Activated naive CD4-positive, alpha-beta T cell treated with anti-CD3 and anti-CD28 coated beads, Interleukin-2, amount 50 U/mL, for 16 hours (primary cell): ENCODE results near the gene TNFRSF4.
"Not testable (repeated sequence)": the region's sequence is repeated elsewhere in the genome, so short reads cannot be mapped to it uniquely, and the experiment has no call there.

Experiments
- DNase-seq: peaks from one replicate; pipeline ENCODE4 v3.0.0-alpha.2; 2020

Gene TNFRSF4

DNA sequence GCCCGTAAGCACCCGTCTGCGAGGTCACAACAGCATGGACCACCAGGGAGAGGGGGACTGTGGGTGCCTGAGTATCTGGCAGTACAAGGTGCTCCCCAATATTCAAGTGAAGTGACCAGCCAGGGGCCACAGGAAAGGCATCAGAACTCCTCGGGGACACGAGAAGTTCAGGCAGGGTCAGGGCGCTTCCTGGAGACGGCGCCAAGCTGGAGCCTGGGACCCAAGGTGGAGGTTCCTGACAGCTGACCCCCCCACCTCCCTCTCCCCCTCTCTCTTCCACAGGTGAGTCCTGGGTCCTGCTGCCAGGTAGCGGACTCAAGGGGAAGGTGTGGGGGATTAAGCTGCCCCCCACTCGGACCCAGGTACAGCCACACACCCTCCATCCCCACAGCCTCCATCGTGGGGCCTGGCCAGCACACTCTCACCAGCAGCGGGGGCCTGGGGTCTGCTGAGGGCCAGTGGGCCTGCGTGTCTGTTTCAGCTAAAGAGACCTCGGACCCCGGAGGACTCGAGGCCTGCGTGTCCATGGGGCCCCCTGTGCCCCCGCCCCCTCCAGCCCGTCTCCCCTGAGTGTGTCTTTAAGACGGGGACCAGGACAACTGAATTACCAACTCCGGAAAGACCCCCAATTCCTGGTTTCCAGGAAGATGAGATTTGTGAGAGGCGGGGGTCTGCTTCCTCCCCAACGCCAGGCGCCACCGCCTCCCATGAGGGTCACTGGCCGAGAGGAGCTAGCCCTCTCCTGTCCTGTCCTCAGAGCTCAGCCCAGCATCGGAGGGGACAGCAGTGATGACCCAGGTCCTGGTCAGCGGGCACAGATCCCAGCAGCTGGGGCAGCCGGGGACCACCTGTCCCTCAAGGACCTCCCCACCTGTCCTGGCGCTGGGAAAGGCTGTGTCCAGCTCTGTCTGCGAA lies 13.7 kb downstream of the TNFRSF4 start:
- no peak for DNase-seq

DNA sequence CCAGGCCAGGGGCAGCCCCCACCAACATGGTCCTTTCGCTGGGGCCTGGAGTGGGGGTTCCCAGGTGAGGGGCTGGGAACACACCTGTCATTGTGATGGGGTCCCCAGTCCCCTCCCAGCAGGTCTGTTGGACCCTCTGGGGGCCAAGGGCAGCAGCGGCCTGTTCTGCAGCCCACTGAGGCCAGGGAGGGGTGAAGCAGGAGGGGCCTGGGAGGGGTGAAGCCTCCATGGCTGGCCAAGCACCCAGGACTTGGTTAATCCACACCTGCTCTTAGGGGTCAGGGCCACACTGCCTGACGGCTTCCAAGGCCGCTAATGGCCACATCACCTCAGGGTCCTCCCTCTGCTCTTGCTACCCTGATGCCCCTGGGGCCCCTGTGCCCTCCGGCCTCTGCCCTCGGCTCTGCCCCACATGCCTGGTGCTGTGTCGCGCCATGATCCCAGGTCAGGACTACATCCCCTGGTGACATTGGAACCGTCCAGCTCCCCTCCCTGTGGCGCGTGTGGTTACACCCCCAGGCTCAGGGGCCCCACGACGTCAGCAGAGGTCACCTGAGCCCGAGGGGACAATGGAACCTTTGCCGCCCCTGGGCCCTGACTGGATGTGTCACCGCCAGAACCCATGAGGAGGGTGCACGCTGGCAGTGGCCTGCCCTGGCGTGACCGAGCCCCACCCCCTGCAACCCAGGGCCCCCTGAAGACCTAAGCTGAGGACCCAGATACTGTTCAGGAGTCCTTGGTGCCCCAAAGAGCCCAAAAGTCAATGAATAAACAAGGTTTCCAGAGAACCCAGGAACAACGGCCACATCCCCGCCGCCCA lies 14.6 kb downstream of the TNFRSF4 start:
- no peak for DNase-seq

DNA sequence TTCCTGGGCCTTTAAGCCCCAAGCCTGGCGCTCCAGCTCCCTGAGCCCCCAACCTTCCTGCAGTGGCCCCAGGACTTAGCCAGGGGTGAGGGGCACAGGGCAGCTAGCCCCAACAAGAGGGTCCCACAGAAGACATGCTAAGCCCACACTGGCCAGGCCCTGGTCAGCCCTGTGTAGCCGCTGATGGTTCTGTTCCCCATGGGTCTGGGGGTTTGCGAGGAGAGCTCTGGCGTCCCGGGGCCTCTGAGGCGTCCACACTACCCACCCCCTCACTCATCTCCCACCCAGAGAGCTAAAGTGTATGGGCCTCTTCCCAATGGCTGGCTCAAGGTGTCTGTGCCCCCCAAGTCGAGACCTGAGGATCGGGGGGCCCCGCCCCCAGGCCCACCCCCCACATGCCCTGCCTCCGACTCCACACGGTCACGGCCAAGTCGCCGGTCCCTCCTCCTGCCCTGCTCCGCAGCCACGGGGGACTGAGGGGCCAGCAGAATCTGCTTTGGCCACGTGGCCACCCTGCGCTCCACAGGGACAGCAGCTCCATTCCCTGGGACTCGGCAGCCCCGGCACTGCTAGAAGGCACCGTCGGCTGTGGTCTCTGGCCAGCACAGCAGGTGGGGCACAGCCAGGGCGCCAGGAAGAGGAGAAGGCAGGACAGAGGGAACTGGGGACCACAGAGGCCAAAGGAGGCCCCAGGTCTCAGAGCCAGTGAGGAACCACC lies 15.4 kb downstream of the TNFRSF4 start:
- no peak for DNase-seq

DNA sequence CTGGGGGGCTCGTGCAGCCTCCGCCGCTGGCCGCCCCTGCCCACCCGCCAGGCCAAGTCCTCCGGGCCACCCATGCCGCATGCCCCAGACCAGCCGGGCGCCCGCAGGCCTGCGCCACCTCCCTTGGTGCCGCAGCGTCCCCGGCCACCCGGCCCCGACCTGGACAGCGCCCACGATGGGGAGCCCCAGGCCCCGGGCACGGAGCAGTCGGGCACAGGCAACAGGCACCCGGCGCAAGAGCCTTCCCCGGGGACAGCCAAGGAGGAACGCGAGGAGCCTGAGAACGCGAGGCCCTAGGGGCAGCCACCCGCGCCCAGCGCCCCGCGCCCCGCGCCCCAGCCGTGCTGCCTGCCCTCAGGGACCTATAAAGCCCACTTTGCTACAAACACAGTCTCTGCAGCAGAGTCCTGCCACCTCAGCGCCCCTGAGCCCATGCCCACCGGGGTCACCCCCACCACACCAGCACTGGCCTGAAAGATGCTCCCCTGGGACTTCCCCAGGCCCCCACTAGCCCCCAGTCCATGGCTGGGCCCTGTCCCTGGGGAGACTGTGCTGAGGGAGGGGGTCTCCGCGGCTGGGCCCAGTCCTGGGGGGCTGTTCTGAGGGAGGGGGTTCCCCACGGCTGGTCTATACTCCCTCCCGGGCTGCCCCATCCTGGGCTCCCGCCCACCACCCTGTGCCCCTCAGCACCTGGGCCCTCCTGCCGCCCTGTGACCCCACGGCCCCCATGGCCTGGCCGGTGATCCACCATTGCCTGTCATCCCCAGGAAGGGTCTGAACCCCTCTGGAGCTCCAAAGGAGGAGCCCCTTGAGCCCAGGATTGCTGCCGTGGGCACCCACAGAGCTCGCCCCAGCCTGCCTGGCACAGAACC lies 16.2 kb downstream of the TNFRSF4 start:
- DNase-seq, result no peak

DNA sequence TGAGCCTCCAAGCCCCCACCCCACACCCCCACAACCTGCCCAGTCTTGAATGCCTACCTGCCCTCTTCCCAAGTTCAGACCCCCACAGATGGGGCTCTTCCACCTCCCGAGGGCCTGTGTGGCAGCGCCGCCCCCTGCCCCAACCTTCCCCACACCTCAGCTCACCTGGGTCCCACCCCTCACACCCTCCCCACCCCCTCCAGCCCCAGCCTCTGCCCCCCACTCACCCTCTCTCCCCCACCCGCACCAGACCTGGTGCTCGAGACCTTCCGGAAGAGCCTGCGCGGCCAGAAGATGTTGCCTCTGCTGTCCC lies 16.8 kb downstream of the TNFRSF4 start:
- no peak for DNase-seq

DNA sequence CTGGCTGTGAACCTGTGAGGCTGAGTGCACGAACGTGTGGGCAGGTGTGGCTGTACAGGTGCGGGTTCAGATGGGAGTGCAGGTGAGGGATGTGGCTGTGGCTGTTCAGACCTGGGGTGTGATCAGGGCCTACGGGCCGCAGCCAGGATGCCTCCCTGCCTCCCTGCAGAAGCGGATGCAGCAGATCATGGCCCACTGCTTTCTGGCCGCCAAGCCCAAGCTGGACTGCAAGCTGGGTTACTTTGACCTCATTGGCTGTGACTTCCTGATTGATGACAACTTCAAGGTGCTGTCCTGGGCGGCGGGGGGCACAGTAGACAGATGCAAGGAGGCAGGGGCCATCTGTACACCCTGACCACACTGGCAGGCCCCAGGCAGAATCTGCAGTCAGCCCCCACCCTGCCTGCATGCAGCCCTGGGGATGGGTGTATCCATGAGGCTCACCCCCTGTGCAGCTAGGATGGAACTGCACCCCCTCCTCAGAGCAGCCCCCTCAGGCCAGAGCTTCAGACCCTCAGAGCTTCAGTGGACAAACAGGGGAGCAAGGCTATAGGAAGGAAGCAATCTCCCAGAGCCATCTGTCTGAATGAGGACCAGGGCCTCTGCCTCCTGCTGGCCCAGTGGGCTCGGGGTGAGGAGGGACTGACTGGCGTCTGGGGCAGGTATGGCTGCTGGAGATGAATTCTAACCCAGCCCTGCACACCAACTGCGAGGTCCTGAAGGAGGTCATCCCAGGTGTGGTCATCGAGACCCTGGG lies 17.3 kb downstream of the TNFRSF4 start:
- DNase-seq, result no peak

DNA sequence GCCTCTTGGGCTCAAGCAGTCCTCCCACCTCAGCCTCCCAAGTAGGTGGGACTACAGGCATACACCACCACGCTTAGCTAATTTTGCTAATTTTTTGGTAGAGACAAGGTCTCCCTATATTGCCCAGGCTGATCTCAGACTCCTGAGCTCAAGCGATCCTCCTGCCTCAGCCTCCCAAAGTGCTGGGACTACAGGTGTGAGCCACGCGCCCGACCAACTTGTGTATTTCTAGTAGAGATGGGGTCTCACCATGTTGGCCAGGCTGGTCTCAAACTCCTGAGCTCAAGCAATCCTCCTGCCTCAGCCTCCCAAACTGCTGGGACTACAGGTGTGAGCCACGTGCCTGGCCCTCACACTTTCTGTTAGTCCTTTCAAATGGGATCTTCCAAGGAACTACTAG lies 18.2 kb downstream of the TNFRSF4 start:
- not testable (repeated sequence) for DNase-seq

DNA sequence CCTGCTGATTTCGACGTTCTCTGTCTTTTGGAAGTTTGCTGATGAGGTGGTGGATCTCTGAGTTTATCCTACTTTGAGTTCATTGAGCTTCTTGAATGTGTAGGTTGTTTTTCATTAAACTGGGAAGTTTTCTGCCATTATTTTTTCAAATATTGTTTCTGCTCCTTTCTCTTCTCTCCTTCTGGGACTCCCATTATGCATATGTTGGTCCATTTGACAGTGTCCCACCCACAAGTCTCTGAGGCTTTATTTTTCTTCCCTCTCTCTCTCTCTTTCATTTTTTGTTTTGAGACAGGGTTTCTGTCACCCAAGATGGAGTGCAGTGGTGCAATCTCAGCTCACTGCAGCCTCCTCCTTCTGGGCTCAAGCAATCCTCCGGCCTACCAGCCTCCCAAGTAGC lies 19.2 kb downstream of the TNFRSF4 start:
- no peak for DNase-seq

DNA sequence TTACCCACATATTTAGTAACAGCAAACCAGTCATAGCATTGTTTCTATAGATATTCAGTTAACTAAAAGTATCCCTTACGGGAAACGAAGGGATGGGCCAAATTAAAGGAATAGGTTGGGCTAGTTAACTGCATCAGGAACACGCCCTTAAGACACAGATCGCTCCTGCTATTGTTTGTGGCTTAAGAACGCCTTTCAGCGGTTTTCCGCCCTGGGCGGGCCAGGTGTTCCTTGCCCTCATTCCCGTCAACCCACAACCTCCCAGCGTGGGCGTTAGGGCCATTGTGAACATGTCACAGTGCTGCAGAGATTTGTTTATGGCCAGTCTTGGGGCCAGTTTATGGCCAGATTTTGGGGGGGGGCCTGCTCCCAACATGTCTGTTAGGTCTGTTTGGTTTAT lies 22.2 kb downstream of the TNFRSF4 start:
- DNase-seq, result no peak

DNA sequence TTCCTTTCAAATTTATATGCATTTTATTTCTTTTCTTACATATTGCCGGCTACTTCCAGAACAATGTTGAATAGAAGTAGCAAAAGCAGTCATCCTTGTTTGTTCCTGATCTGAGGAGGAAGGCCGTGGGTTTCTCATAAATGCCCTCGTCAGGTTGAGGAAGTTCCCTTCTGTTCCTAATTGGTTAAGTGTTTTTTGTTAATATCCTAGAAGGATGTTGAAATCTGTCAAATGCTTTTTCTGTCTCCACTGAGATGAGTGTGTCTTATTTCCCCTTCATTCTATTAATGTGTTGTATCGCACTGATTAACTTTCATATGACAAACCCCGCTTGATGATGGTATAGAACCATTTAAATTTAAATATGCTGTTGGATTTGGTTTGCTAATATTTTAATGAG lies 24.8 kb downstream of the TNFRSF4 start:
- no peak for DNase-seq

DNA sequence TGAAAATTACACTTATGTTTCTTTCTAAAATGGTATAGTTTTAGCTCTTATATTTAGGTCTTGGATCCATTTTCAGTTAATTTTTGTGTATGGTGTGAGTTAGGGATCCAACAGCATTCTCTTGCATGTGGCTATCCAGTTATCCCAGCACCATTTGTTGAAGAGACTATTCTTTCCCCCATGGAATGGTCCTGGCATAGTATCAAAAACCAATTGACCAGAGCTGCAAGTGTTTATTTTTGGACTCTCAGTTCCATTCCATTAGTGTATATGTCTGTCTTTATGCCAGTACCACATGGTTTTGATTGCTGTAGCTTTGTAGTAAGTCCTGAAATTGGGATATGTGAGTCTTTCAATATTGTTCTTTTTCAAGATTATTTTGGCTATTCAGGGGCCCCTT lies 26.0 kb downstream of the TNFRSF4 start:
- DNase-seq, result no peak

DNA sequence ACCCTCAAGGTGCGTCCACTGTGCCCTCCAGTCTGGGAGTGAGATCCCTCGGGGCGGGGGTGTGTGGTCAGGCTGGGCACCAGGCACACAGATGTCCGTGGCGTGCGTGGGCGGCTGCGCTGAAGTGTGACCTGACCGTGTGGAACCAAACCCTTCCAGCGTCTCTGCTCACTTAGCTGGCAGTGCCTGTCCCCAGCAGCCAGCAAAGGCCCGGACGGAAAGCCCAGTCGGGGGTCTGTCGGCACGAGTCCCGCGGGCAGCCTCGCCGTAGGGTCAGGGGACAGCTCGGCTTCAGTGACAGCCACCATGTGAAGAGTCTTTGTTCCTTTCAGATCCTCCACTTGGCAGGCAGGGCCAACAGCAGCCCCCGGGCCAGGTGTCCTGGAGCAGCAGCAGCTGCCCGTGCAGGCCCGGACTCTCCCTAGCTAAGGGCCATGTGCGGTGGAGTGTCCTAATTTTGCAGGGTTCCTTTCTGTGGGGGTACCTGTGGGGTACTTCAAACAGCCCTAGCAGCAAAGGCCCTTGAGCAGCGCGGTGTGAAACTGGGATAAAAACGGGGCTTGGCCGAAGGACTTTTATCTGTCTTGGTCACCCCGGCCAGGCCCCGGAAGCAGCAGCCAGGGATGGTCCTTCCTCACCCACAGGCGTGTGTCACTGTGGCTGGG lies 28.7 kb downstream of the TNFRSF4 start:
- DNase-seq, result no peak

DNA sequence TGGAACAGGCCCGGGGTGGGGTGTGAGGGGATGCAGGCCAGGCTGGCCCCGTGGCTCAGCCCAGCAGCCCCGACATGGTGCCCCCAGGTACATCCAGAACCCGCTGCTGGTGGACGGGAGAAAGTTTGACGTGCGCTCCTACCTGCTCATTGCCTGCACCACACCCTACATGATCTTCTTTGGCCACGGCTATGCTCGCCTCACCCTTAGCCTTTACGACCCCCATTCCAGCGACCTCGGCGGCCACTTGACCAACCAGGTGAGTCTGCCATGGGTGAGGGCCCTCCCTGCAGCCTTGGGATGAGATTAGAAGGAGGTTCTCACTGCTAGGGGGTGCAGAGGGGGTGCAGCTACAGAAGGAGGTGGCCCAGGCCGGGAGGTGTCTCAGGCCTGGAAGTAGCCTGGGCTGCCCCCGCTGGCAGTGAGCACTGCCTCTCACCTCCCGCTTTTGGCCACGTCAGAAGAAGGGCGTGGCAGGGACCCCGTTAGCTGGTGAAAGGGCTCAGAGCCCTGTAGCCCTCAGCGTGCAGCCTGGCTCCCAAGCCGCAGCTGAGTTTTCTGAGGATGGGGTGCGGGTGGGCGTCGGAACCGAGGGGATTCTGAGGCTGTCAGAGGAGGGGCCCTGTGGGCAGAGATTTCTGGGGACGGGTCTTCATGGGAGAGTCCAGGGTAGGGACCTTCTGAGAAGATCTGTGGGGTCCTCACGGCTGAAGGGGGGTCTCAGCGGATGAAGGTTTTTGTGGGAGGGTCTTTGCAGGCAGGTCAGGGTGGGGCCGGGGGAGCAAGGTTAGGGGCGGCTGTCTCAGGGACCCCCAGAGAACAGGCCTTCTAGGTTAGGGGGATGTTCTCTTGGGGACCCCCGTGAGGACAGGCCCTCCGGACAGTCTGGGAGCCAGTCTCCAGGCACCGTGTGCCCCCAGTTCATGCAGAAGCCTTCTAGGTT lies 29.8 kb downstream of the TNFRSF4 start:
- DNase-seq, result no peak

DNA sequence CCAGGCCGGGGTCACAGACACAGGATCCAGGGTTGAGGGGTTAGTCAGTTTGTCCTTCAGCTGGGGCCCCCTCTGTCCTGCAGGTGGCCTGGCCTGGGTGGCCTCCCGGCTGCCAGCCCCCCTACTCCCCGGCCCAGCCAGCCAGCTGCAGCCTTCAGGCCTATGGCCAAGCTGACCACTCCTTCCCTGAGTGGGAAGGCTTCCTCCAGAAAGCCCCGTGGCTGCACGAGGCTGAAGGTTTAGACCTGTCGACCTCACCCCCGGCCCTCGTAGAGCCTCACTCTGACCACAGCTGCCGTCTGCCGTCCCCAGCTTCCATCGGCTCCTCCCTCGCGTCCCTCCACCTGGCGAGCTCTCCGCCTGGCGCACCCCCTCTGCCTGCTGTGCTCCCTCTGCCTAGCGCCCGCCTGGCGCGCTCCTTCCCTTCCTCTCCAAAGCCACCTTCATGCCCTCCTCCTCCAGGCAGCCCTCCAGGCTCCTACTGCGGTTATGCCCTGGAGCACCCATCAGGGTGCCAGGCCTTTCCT lies 30.7 kb downstream of the TNFRSF4 start:
- DNase-seq, result no peak

DNA sequence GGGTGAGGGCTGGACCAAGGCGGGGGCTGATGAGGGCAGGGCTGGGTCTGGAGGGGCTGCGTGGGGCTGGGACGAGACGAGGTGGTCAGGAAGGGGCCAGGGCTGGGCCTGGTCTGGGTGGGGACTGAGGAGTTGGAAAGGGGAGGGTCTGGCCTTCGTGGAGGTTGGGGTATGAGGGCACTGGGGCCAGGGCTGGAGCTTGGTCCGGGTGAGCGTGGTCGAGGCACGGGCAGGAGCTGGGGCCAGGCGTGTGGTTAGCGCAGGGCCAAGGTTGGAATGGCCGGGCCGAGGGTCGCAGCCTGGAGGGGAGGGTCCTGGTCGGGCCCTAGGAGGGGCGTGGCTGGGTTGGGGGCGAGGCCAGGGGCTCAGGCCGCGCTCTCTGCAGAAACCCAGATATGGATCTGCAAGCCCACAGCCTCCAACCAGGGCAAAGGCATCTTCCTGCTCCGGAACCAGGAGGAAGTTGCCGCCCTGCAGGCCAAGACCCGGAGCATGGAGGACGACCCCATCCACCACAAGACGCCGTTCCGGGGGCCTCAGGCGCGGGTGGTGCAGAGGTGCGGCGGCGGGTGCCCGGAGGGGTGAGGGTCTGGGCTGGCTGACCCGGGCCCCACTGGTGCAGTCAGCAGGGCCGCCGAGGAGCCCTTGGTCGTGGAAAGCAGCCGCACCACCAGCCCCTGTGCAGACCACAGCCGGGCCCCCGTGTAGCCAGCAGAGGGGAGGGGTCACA lies 31.3 kb downstream of the TNFRSF4 start:
- no peak for DNase-seq

DNA sequence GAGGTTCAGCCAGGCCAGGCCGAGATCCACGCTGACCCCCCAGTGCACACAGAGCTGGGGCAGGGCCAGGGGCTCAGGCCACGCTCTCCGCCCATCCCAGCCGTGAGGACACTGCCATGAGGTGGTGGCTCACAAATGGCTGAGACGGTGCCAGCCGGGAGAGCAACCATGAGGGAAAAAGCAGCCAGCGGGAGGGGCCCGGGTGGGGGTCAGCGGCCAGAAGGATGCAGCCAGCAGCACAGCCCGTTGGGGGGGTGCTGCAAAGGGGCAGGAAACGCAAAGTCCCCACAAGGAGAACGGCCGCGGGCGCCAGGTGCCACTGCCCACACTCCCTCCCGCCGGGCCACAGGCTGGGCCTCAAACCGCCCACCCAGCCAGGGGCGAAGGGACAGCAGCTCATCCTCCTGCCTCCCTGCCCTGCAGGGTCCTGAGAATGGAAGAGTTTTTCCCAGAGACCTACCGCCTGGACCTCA lies 32.0 kb downstream of the TNFRSF4 start:
- DNase-seq, result no peak

DNA sequence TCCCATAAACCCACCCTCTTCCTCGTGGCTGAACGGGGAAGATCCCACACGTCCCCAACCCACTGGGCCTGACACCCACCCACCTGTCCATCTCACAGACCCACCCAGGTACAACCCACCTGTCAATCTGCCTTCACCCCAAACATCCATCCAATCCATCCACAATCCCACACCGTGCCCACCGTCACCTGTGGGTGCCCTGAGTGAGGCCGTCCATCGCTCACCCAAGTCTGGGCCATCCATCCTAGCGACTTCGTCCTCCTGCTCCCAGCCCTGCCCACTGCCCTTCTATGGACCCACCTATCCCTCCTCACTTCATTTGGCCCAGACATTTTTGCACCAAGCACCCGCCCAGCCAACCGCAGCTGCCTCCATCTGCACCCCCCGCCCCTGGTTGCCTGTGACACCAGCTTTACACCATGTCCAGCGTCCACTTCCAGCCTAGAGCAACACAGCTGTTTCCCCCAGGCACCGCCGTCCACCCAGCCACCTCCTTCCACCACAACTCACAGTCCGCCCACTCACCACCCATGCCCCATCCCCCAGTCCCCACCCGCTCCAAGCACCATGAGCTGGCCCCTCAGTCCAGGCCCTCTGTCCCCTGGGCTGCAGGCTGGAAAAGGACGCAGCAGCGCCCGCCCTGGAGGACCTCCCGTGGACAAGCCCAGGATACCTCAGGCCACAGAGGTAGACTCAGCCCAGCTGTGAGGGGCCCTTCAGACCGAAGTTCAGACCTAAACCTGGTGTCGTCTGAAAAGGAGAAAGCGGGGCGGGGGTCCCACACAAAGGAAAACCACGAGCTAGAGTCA lies 32.6 kb downstream of the TNFRSF4 start:
- no peak for DNase-seq
